ENCODE results near the gene DNAH14. TPM values are rescaled to one million over a fixed set of nuclear protein-coding genes. Genes with fewer than 3 reads are reported as not detected.

Gene DNAH14
- total and polyA plus RNA-seq, 2 of the 13 experiments (the other 11 are each of a cell fraction or from before 2014, with no cell fraction given) = 4.5 to 27.5 TPM

GRCh38 chr1:225428068-225428880, 498.8 kb downstream of the DNAH14 start (continued):
- no peak for TF ChIP-seq SRSF9 (IDR thresholded peaks at IDR 0.05; ENCODE audit: borderline replicate concordance, insufficient read depth, low read depth, low read length, poor library complexity, severe bottlenecking)
- peak in 1 of 2 experiments; percentile 76; a peak in 1 of 4 replicates for TF ChIP-seq KLF16 (CRISPR knock-in tag; IDR thresholded peaks at IDR 0.05)
- TF ChIP-seq SRF (IDR thresholded peaks at IDR 0.05; ENCODE audit: low read depth, low read length) = no peak
- no peak for TF ChIP-seq GZF1 (CRISPR knock-in tag; IDR thresholded peaks at IDR 0.05)
- TF ChIP-seq ZNF282 (IDR thresholded peaks at IDR 0.05; ENCODE audit: partially characterized antibody) = no peak
- 0 out of 2 replicates have a peak, but pooled peaks have one; percentile 54 for TF ChIP-seq ZNF510 (CRISPR knock-in tag; IDR thresholded peaks at IDR 0.05; ENCODE audit: low read depth)
- no peak for TF ChIP-seq ZNF512B (CRISPR knock-in tag; IDR thresholded peaks at IDR 0.05; ENCODE audit: borderline replicate concordance)
- no peak for TF ChIP-seq SOX13 (IDR thresholded peaks at IDR 0.05)
- no peak for TF ChIP-seq SOX13 (CRISPR knock-in tag; conservative IDR thresholded peaks at IDR 0.05 in 1 of 2, IDR thresholded peaks at IDR 0.05 in 1 of 2)
- peak; percentile 77; the same call in 1 of the 2 replicates for TF ChIP-seq NFE2L1 (CRISPR knock-in tag; IDR thresholded peaks at IDR 0.05; ENCODE audit: borderline replicate concordance)
- no peak for TF ChIP-seq TEAD3 (CRISPR knock-in tag; optimal IDR thresholded peaks at IDR 0.05; ENCODE audit: borderline replicate concordance)
- TF ChIP-seq HMG20A (CRISPR knock-in tag; IDR thresholded peaks at IDR 0.05; ENCODE audit: borderline replicate concordance) = no peak
- peak; percentile 16; the same call in 1 of the 2 replicates for TF ChIP-seq TMF1 (CRISPR knock-in tag; IDR thresholded peaks at IDR 0.05; ENCODE audit: low read depth)
- TF ChIP-seq, protein P1, sequence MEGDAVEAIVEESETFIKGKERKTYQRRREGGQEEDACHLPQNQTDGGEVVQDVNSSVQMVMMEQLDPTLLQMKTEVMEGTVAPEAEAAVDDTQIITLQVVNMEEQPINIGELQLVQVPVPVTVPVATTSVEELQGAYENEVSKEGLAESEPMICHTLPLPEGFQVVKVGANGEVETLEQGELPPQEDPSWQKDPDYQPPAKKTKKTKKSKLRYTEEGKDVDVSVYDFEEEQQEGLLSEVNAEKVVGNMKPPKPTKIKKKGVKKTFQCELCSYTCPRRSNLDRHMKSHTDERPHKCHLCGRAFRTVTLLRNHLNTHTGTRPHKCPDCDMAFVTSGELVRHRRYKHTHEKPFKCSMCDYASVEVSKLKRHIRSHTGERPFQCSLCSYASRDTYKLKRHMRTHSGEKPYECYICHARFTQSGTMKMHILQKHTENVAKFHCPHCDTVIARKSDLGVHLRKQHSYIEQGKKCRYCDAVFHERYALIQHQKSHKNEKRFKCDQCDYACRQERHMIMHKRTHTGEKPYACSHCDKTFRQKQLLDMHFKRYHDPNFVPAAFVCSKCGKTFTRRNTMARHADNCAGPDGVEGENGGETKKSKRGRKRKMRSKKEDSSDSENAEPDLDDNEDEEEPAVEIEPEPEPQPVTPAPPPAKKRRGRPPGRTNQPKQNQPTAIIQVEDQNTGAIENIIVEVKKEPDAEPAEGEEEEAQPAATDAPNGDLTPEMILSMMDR (CRISPR knock-in tag; IDR thresholded peaks at IDR 0.05) = no peak
- peak; percentile 38; the same call in 1 of the 2 replicates for TF ChIP-seq NAIF1 (CRISPR knock-in tag; IDR thresholded peaks at IDR 0.05; ENCODE audit: borderline replicate concordance)
- no peak for TF ChIP-seq HNRNPUL1 (IDR thresholded peaks at IDR 0.05; ENCODE audit: low read depth, low read length)
- TF ChIP-seq NFE2 (CRISPR knock-in tag; IDR thresholded peaks at IDR 0.05) = peak; percentile 84; the same call in 1 of the 2 replicates
- TF ChIP-seq PBX2 (CRISPR knock-in tag; IDR thresholded peaks at IDR 0.05) = no peak
- TF ChIP-seq NFYC (CRISPR knock-in tag; IDR thresholded peaks at IDR 0.05) = peak; percentile 88
- TF ChIP-seq ZNF615 (CRISPR knock-in tag; IDR thresholded peaks at IDR 0.05; ENCODE audit: borderline replicate concordance) = no peak
- TF ChIP-seq, protein P2, sequence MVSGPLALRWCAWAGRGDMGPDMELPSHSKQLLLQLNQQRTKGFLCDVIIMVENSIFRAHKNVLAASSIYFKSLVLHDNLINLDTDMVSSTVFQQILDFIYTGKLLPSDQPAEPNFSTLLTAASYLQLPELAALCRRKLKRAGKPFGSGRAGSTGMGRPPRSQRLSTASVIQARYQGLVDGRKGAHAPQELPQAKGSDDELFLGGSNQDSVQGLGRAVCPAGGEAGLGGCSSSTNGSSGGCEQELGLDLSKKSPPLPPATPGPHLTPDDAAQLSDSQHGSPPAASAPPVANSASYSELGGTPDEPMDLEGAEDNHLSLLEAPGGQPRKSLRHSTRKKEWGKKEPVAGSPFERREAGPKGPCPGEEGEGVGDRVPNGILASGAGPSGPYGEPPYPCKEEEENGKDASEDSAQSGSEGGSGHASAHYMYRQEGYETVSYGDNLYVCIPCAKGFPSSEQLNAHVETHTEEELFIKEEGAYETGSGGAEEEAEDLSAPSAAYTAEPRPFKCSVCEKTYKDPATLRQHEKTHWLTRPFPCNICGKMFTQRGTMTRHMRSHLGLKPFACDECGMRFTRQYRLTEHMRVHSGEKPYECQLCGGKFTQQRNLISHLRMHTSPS (CRISPR knock-in tag; IDR thresholded peaks at IDR 0.05; ENCODE audit: low read depth) = no peak
- 0 out of 2 replicates have a peak, but pooled peaks have one; percentile 39 for TF ChIP-seq ZNF619 (CRISPR knock-in tag; IDR thresholded peaks at IDR 0.05)
